HEK293 (cell line): Measurements from ENCODE around the gene AFF3.

Experiments
- CTCF ChIP-seq: fragments of 450-650 bp; formaldehyde crosslinking; IDR thresholded peaks from 2 replicates; pipeline ENCODE4 v1.5.1; 2016; ENCODE audit warnings: missing biosample characterization, missing genetic modification characterization
- PRDM4 ChIP-seq: fragments of 450-650 bp; formaldehyde crosslinking; IDR thresholded peaks from 2 replicates; pipeline ENCODE4 v1.5.1; 2017; ENCODE audit warnings: missing biosample characterization, missing genetic modification characterization
- REST ChIP-seq: fragments of 450-650 bp; formaldehyde crosslinking; IDR thresholded peaks from 2 replicates; pipeline ENCODE4 v1.5.1; 2016; ENCODE audit warnings: missing biosample characterization, missing genetic modification characterization
- YY1 ChIP-seq: fragments of 450-650 bp; formaldehyde crosslinking; IDR thresholded peaks from 2 replicates; pipeline ENCODE4 v1.5.1; 2018; ENCODE audit warnings: missing biosample characterization, missing genetic modification characterization
- ZBTB7A ChIP-seq: fragments of 450-650 bp; formaldehyde crosslinking; IDR thresholded peaks from 2 replicates; pipeline ENCODE4 v1.5.1; 2016; ENCODE audit warnings: low read depth, missing biosample characterization, missing genetic modification characterization
- ZBTB8A ChIP-seq: fragments of 450-650 bp; formaldehyde crosslinking; IDR thresholded peaks from 2 replicates; pipeline ENCODE4 v1.5.1; 2016; ENCODE audit warnings: missing biosample characterization, missing genetic modification characterization
- ZNF138 ChIP-seq: fragments of 450-650 bp; formaldehyde crosslinking; IDR thresholded peaks from 2 replicates; pipeline ENCODE4 v1.5.1; 2016; ENCODE audit warnings: missing biosample characterization, missing genetic modification characterization, borderline replicate concordance
- ZNF280D ChIP-seq: fragments of 450-650 bp; formaldehyde crosslinking; IDR thresholded peaks from 2 replicates; pipeline ENCODE4 v1.5.1; 2016; ENCODE audit warnings: missing biosample characterization, missing genetic modification characterization
- ZNF354C ChIP-seq: fragments of 450-650 bp; formaldehyde crosslinking; IDR thresholded peaks from 2 replicates; pipeline ENCODE4 v1.5.1; 2016; ENCODE audit warnings: missing biosample characterization, missing genetic modification characterization, low read depth, borderline replicate concordance

- TF ChIP-seq CTCF (tag by site-specific recombination), result no peak
- TF ChIP-seq ZBTB8A, result no peak
- no peak for TF ChIP-seq ZBTB7A (tag by site-specific recombination)
- no peak for TF ChIP-seq REST (tag by site-specific recombination)
- TF ChIP-seq PRDM4 (tag by site-specific recombination), result no peak
- no peak for TF ChIP-seq ZNF354C (tag by site-specific recombination)
- TF ChIP-seq ZNF280D (tag by site-specific recombination), result no peak
- TF ChIP-seq YY1 (tag by site-specific recombination), result no peak
- no peak for TF ChIP-seq ZNF138 (tag by site-specific recombination)
Observed at GRCh38 chr2:99846462-99847107, 295.8 kb downstream of the AFF3 start.
